WI38 (cell line): ENCODE data around the gene CD28.
"Not testable (repeated sequence)": the region's sequence is repeated elsewhere in the genome, so short reads cannot be mapped to it uniquely, and the experiment has no call there.

Experiments
- H3K4me3 ChIP-seq: 2 replicates; pipeline ENCODE4 v1.5.1; 2011; ENCODE audit warnings: low read depth, mild to moderate bottlenecking, control low read depth, low read length
- TF ChIP-seq, protein P1 (sequence below): IDR thresholded peaks from 2 replicates; pipeline ENCODE4 v1.5.1; 2012; ENCODE audit warnings: low read depth, mild to moderate bottlenecking, control low read depth, low read length

The CD28 gene

GRCh38 chr2:203775684-203776083 is 69.2 kb downstream of the CD28 start:
- TF ChIP-seq, protein P1, sequence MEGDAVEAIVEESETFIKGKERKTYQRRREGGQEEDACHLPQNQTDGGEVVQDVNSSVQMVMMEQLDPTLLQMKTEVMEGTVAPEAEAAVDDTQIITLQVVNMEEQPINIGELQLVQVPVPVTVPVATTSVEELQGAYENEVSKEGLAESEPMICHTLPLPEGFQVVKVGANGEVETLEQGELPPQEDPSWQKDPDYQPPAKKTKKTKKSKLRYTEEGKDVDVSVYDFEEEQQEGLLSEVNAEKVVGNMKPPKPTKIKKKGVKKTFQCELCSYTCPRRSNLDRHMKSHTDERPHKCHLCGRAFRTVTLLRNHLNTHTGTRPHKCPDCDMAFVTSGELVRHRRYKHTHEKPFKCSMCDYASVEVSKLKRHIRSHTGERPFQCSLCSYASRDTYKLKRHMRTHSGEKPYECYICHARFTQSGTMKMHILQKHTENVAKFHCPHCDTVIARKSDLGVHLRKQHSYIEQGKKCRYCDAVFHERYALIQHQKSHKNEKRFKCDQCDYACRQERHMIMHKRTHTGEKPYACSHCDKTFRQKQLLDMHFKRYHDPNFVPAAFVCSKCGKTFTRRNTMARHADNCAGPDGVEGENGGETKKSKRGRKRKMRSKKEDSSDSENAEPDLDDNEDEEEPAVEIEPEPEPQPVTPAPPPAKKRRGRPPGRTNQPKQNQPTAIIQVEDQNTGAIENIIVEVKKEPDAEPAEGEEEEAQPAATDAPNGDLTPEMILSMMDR: no peak
- no peak overlapping the region for H3K4me3 ChIP-seq

DNA sequence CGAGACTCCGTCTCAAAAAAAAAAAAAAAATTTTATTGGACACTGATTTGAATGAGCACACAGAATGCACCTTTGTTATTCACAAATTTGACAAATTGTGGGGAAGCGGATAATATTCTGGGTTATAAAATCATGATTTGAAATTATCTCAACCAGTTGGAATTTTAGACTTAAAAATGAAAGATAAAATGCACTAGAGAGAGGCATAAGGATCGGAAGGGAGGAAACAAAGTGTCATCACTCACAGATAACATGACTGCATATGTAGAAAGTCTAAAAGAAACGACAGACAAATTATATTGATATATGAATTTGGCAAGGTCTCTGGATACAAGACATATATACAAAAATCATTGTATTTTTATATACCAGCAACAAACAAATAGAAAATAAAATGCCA is 70.6 kb downstream of the CD28 start:
- TF ChIP-seq, protein P1: no peak
- H3K4me3 ChIP-seq: no peak overlapping the region

DNA sequence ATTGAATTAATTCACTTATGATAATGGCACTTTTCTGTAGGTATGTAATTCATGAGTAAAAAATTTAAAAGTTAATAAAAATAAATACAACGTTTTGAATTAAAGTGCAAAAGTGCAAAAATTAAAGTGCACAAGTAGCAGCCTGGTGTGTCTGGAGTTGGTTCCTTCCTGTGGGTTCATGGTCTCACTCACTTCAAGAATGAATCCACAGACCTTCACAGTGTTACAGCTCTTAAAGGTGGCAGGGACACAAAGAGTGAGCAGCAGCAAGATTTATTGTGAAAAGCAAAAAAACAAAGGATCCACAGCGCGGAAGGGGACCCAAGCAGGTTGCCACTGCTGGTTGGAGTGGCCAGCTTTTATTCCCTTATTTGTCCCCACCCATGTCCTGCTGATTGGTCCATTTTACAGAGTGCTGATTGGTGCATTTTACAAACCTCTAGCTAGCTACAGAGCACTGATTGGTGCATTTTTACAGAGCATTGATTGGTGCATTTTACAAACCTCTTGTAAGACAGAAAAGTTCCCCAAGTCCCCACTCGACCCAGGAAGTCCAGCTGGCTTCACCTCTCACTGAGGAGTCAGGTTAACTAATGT is 73.1 kb downstream of the CD28 start:
- H3K4me3 ChIP-seq: not testable (repeated sequence)

DNA sequence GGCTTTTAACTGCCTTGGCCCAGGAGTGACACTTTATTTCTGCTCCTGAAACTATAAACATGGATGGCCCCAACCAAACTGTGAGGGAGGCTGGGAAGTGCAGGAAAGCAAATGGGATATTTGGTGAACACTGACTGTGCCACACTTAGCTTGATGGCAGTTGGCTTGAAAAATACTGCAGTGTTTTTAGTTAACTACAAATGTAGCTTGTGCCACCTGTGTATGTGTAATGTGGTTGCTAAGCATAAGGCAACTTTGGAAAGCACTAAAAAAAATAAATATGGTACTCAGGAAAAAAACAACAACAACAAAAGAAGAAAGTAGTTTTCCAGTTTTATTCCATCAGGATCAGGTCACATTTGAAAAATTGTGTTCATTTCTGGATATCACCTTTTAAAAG is 73.8 kb downstream of the CD28 start:
- H3K4me3 ChIP-seq: no peak overlapping the region
- TF ChIP-seq, protein P1: no peak

- no peak overlapping the region for H3K4me3 ChIP-seq
- TF ChIP-seq, protein P1: no peak
Observed at GRCh38 chr2:203781151-203781550, 74.7 kb downstream of the CD28 start.

DNA sequence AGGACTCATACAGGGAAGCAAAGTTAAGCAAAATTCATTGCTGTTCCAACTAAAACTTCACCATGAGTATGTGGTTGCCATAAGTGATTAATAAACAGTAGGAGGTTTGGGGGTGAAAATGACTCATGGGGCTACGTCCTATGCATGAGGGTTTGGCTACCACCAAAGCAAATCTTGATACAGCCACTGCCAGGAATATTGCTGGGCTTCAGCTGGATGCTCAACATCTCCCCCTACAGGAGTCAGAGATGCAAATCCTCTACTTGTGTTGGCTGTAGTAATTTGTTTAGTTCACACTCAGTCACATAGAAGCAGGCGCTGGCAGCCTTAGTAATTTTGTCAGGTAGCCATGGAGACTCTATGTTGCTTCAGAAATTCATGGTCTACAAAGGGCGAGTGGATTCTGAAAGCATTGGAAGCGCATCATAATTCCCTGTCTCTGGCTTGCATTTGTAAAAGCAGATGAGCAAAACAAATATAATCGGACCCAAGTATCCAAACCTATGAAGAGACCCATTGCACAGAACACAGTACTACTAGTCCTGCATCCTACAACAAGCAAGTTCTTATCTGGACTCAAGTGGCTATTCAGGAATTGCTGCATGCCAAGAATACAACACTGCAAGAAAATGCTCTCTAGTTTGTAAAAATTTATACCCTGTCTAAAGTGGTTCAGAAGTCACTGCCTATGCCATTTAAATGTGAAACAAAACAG is 76.0 kb downstream of the CD28 start:
- H3K4me3 ChIP-seq: no peak overlapping the region
- TF ChIP-seq, protein P1: peak; percentile 79

- TF ChIP-seq, protein P1: no peak
Observed at GRCh38 chr2:203783496-203784203, 77.2 kb downstream of the CD28 start.

GRCh38 chr2:203784710-203785270 is 78.4 kb downstream of the CD28 start:
- H3K4me3 ChIP-seq: not testable (repeated sequence)

More at GRCh38 chr2:203783496-203784203, 77.2 kb downstream of the CD28 start:
- no peak overlapping the region for H3K4me3 ChIP-seq

GRCh38 chr2:203785391-203786110 is 79.1 kb downstream of the CD28 start:
- H3K4me3 ChIP-seq: not testable (repeated sequence)
